Measurements from ENCODE around the gene NEUROD2. TPM values are rescaled to one million over a fixed set of nuclear protein-coding genes. Genes with fewer than 3 reads are reported as not detected.
A peak's percentile ranks its signal among the peaks of the same experiment; 100 is the strongest.

Gene NEUROD2
- total RNA-seq, 1 donor from 2014 or later, result not detected

- Mint-ChIP-seq H3K27ac (no peak overlapping the region), H3K36me3 (ENCODE audit: low read depth) (peaks cover 8% of the 10 kb centered on the region), H3K4me3 (peak overlapping the region; percentile 24), H3K27me3 (no peaks in the 10 kb centered on the region), H3K9me3 (no peaks in the 10 kb centered on the region), H3K4me1 (peaks cover 73% of the 10 kb centered on the region)
- ATAC-seq (ENCODE audit: low read depth) (no peak), DNase-seq (no peak)
- intact Hi-C loops (cut with micrococcal nuclease), result loop anchor here (5.0 kb wide), 1 partner anchor 342 kb away; the partner anchor contains the start of gene PSMD3
- TF ChIP-seq CTCF (IDR thresholded peaks at IDR 0.05), result no peak
- ChIA-PET CTCF (interaction anchor here (1.5 kb wide), 1 partner anchor 16 kb away, joined by 4 read pairs; no protein-coding TSS in a partner anchor), POLR2A (no interaction called here)
Observed at GRCh38 chr17:39639566-39640458, 32.1 kb upstream of the NEUROD2 start.

- ChIA-PET POLR2A (no interaction called here), CTCF (interaction anchor here (1.1 to 1.5 kb wide), 2 partner anchors 16 to 17 kb away, joined by 4 to 5 read pairs; no protein-coding TSS in a partner anchor)
- Mint-ChIP-seq H3K9me3 (no peaks in the 10 kb centered on the region), H3K27ac (no peak overlapping the region), H3K27me3 (no peaks in the 10 kb centered on the region), H3K4me3 (peak overlapping the region; percentile 38), H3K4me1 (peaks cover 79% of the 10 kb centered on the region), H3K36me3 (ENCODE audit: low read depth) (peaks cover 8% of the 10 kb centered on the region)
- ATAC-seq (ENCODE audit: low read depth) (no peak), DNase-seq (no peak)
- TF ChIP-seq CTCF (IDR thresholded peaks at IDR 0.05), result no peak
- intact Hi-C loops (cut with micrococcal nuclease), result loop anchor here (5.0 kb wide), 1 partner anchor 343 kb away; the partner anchor contains the start of gene PSMD3
Observed at GRCh38 chr17:39639043-39639442, 31.3 kb upstream of the NEUROD2 start.

- intact Hi-C loops (cut with micrococcal nuclease), result loop anchor here (5.0 kb wide), 1 partner anchor 344 kb away; the partner anchor contains the start of gene PSMD3
- Mint-ChIP-seq H3K4me1 (peaks cover 74% of the 10 kb centered on the region), H3K27me3 (no peaks in the 10 kb centered on the region), H3K27ac (peak overlapping the region; percentile 86), H3K36me3 (ENCODE audit: low read depth) (peaks cover 5% of the 10 kb centered on the region), H3K4me3 (peak overlapping the region; percentile 90), H3K9me3 (no peaks in the 10 kb centered on the region)
- ChIA-PET CTCF (interaction anchor here (0.6 to 1.9 kb wide), 4 partner anchors 15 to 536 kb away, joined by 3 to 8 read pairs (median 6); no protein-coding TSS in a partner anchor), POLR2A (interaction anchor here (0.5 to 0.6 kb wide), 2 partner anchors 34 to 502 kb away, joined by 3 to 4 read pairs; partner anchors contain the start of gene CASC3)
- TF ChIP-seq CTCF (IDR thresholded peaks at IDR 0.05), result no peak
- DNase-seq (no peak), ATAC-seq (ENCODE audit: low read depth) (no peak)
Observed at GRCh38 chr17:39638317-39638716, 30.6 kb upstream of the NEUROD2 start.

- TF ChIP-seq CTCF (IDR thresholded peaks at IDR 0.05), result no peak
- H3K36me3 Mint-ChIP-seq (ENCODE audit: low read depth), result peaks cover 4% of the 10 kb centered on the region
- H3K27me3 Mint-ChIP-seq, result no peaks in the 10 kb centered on the region
- peak; percentile 90 for DNase-seq
- CTCF ChIA-PET, result interaction anchor here (0.6 to 1.9 kb wide), 4 partner anchors 14 to 89 kb away, joined by 3 to 8 read pairs (median 5); partner anchors contain the start of gene PNMT
- peak within 1 kb of the TSS; percentile 86 for H3K27ac Mint-ChIP-seq
- no peaks in the 10 kb centered on the region for H3K9me3 Mint-ChIP-seq
- H3K4me1 Mint-ChIP-seq, result peaks cover 63% of the 10 kb centered on the region
- POLR2A ChIA-PET, result interaction anchor here (0.6 to 2.0 kb wide), 2 partner anchors 33 to 51 kb away, joined by 3 to 6 read pairs; partner anchors contain the start of gene PGAP3
- peak; percentile 92 for ATAC-seq (ENCODE audit: low read depth)
- peak within 1 kb of the TSS; percentile 90 for H3K4me3 Mint-ChIP-seq
- intact Hi-C loops (cut with micrococcal nuclease), result loop anchor here (1.0 to 5.0 kb wide), 8 partner anchors 14 to 345 kb away; partner anchors contain the start of genes MIEN1 and PSMD3
Observed at GRCh38 chr17:39636927-39637736, 29.4 kb upstream of the NEUROD2 start, which contains the start of gene STARD3. STARD3 (plus strand) TSS chr17:39637144; CDS start chr17:39653532, 16,388 bp downstream.
